Panc1 (cell line): Measurements from ENCODE around the gene TMEM259. TPM values are rescaled to one million over a fixed set of nuclear protein-coding genes. Genes with fewer than 3 reads are reported as not detected.

Experiments
- ATAC-seq: fragments of 200-7000 bp; cut with Tn5 transposase; 2 replicates; pipeline ENCODE4 v1.9.1; 2020; ENCODE audit warnings: mild to moderate bottlenecking, moderate library complexity
- BruUV-seq: library from RNA; stranded (reverse); fragments of 400-500 nt; replicated peaks from 2 replicates; lab custom pipeline; 2021; lab: Mats Ljungman, UMichigan
- CTCF ChIA-PET: fragments of 300-600 bp; sonication (Branson Sonifier 250); formaldehyde crosslinking; loops from one replicate; lab custom pipeline; 2022; ENCODE audit warnings: antibody characterized with exemption; lab: Charles Lee
- POLR2A ChIA-PET: fragments of 300-600 bp; sonication (Branson Sonifier 250); formaldehyde crosslinking; loops from one replicate; lab custom pipeline; 2022; ENCODE audit warnings: antibody characterized with exemption; lab: Charles Lee
- DNase-seq: peaks from one replicate; pipeline ENCODE4 v3.0.0-alpha.2; 2010; ENCODE audit warnings: low read depth, low spot score
- H3K27ac ChIP-seq: 2 replicates; pipeline ENCODE4 v1.5.1; 2011; ENCODE audit warnings: mild to moderate bottlenecking, low read length, inconsistent platforms
- H3K27me3 ChIP-seq: fragments of 200-500 bp; sonication (Bioruptor generic); 2 replicates; pipeline ENCODE4 v1.6.0; 2014; ENCODE audit warnings: low read length, inconsistent platforms; ENCODE audit not compliant: control insufficient read depth, insufficient read depth
- H3K36me3 ChIP-seq: fragments of 200-500 bp; sonication (Bioruptor generic); 2 replicates; pipeline ENCODE4 v1.5.1; 2014; ENCODE audit warnings: inconsistent platforms, mild to moderate bottlenecking, low read length, moderate library complexity; ENCODE audit not compliant: control insufficient read depth, insufficient read depth
- H3K4me1 ChIP-seq: 2 replicates; pipeline ENCODE4 v1.5.1; 2011; ENCODE audit warnings: inconsistent platforms, mild to moderate bottlenecking, low read length, moderate library complexity; ENCODE audit not compliant: control insufficient read depth, insufficient read depth
- H3K4me3 ChIP-seq, 2 experiments: 2 replicates each; pipeline ENCODE4 v1.5.1; 2011 to 2012; ENCODE audit warnings: low read depth in 2 of 2, low read length in 2 of 2, mild to moderate bottlenecking in 2 of 2, inconsistent platforms in 1 of 2, moderate library complexity in 1 of 2
- H3K9me3 ChIP-seq: fragments of 200-500 bp; sonication (Bioruptor generic); 2 replicates; pipeline ENCODE4 v1.5.1; 2014; ENCODE audit warnings: low read depth, mild to moderate bottlenecking, inconsistent platforms, low read length, moderate library complexity; ENCODE audit not compliant: control insufficient read depth, insufficient read depth
- CTCF ChIP-seq: fragments of 450-650 bp; IDR thresholded peaks from 2 replicates; pipeline ENCODE4 v1.5.1; 2017; ENCODE audit warnings: mild to moderate bottlenecking
- POLR2AphosphoS5 ChIP-seq: IDR thresholded peaks from 2 replicates; pipeline ENCODE4 v1.6.1; 2012; ENCODE audit warnings: mild to moderate bottlenecking, low read depth, low read length, moderate library complexity
- REST ChIP-seq, 2 experiments: IDR thresholded peaks; 2 replicates each; pipeline ENCODE4 v1.6.1; 2011 to 2012; ENCODE audit warnings: low read depth in 2 of 2, control low read depth in 1 of 2, low read length in 1 of 2, mild to moderate bottlenecking in 1 of 2, moderate library complexity in 1 of 2; ENCODE audit not compliant: insufficient read depth in 1 of 2
- SIN3A ChIP-seq: IDR thresholded peaks from 2 replicates; pipeline ENCODE4 v1.6.1; 2012; ENCODE audit warnings: low read depth, mild to moderate bottlenecking, low read length, moderate library complexity, borderline replicate concordance; ENCODE audit not compliant: insufficient read depth
- TCF7L2 ChIP-seq: IDR thresholded peaks from 2 replicates; pipeline ENCODE4 v1.6.1; 2011; ENCODE audit warnings: mild to moderate bottlenecking, low read depth, low read length, inconsistent platforms
- in situ Hi-C: cut with HindIII; loops from 2 replicates; pipeline ENCODE4 v1.10.0; 2016; ENCODE audit warnings: low sequenced_read_pairs, low pct_unique_long_range_greater_than_20kb
- intact Hi-C: fragments of 100-400 bp; cut with micrococcal nuclease; formaldehyde crosslinking; loops from one replicate; pipeline ENCODE4 v1.10.0; 2022; ENCODE audit not compliant: unreplicated experiment
- total RNA-seq: library from RNA; stranded (reverse); gene quantifications from one replicate; pipeline ENCODE4 v1.2.1, GENCODE V29; 2021; ENCODE audit not compliant: unreplicated experiment

The TMEM259 gene
- total RNA-seq, 1 experiment from 2014 or later = 193 TPM

- ATAC-seq = no peak
- H3K27me3 ChIP-seq = no peaks in the 10 kb centered on the region
- ChIA-PET CTCF (interaction anchor here (0.7 kb wide), 1 partner anchor 64 kb away, joined by 7 read pairs; no protein-coding TSS in a partner anchor), POLR2A (no interaction called here)
- no peak for DNase-seq
- intact Hi-C loops = loop anchor here (5.0 kb wide), 1 partner anchor 142 kb away; the partner anchor contains the start of gene CFD
- BruUV-seq = no TSS peak
- H3K4me3 ChIP-seq = no peak overlapping the region
- H3K9me3 ChIP-seq = no peaks in the 10 kb centered on the region
- peaks cover 8% of the 10 kb centered on the region for H3K4me1 ChIP-seq
- in situ Hi-C loops = no loop called here
- no peak overlapping the region for H3K27ac ChIP-seq
- H3K36me3 ChIP-seq = no peaks in the 10 kb centered on the region
- TF ChIP-seq TCF7L2 (no peak), SIN3A (no peak)
Measured at GRCh38 chr19:999379-999719, 21.6 kb downstream of the TMEM259 start.

- no peak for ATAC-seq
- Histone ChIP-seq H3K36me3 (no peaks in the 10 kb centered on the region), H3K4me1 (peaks cover 8% of the 10 kb centered on the region), H3K9me3 (no peaks in the 10 kb centered on the region), H3K27ac (no peak overlapping the region), H3K4me3 (peak overlapping the region in 1 of 2 experiments; percentile 8; a peak in 1 of 4 replicates), H3K27me3 (no peaks in the 10 kb centered on the region)
- TF ChIP-seq REST (IDR thresholded peaks at IDR 0.05; ENCODE audit: insufficient read depth in 1 of 2, low read depth in 2 of 2, low read length in 1 of 2) = no peak
- TF ChIP-seq SIN3A = no peak
- no peak for TF ChIP-seq TCF7L2
- no peak for TF ChIP-seq CTCF
- no peak for TF ChIP-seq POLR2AphosphoS5
- no TSS peak for BruUV-seq
- ChIA-PET POLR2A (no interaction called here), CTCF (no interaction called here)
- intact Hi-C loops (loop anchor here (5.0 kb wide), 1 partner anchor 141 kb away; the partner anchor contains the start of gene CFD), in situ Hi-C loops (no loop called here)
- no peak for DNase-seq
Measured at GRCh38 chr19:998064-998463, 22.9 kb downstream of the TMEM259 start.

GRCh38 chr19:996051-996838 is 24.7 kb downstream of the TMEM259 start:
- intact Hi-C loops = loop anchor here (5.0 kb wide), 1 partner anchor 139 kb away; the partner anchor contains the start of gene CFD
- ChIA-PET CTCF (no interaction called here), POLR2A (no interaction called here)
- H3K27ac ChIP-seq = no peak overlapping the region
- no peak for DNase-seq
- no peaks in the 10 kb centered on the region for H3K9me3 ChIP-seq
- H3K27me3 ChIP-seq = no peaks in the 10 kb centered on the region
- in situ Hi-C loops = no loop called here
- peaks cover 8% of the 10 kb centered on the region for H3K4me1 ChIP-seq
- BruUV-seq = no TSS peak
- no peaks in the 10 kb centered on the region for H3K36me3 ChIP-seq
- H3K4me3 ChIP-seq = peak overlapping the region in 1 of 2 experiments; percentile 5; a peak in 2 of 4 replicates
- ATAC-seq = peak; percentile 27; the same call in 1 of the 2 replicates
- no peak for TF ChIP-seq TCF7L2
- 0 out of 2 replicates have a peak, but pooled peaks have one; percentile 28 for TF ChIP-seq POLR2AphosphoS5
- TF ChIP-seq CTCF = no peak
